ENCODE results near the gene ATL2.
"Not testable (repeated sequence)": the region's sequence is repeated elsewhere in the genome, so short reads cannot be mapped to it uniquely, and the experiment has no call there.

ATL2 gene

GRCh38 chr2:38274286-38275276 is 102.5 kb downstream of the ATL2 start:
- peak; percentile 51 for DNase-seq (ENCODE audit: low read depth)

DNA sequence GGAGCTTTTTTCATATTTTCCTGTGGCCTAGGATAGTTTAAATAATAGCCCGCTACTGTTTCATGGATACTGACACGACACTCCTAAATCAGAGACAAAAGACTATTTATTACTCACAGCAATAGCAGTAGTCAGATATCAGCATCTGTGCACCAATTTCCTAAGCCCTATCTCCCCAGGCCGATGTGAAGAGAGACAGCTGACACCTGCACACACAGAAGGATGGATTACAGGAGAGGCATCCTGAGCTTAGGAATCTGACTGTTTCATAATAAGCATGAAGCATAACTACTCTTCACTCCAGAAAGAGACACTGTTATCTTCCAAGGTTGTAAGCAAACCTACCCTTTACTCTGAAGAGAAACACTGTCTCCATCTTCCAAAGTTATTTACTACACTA is 105.4 kb downstream of the ATL2 start:
- no peak for DNase-seq (ENCODE audit: low read depth)

GRCh38 chr2:38269421-38269820 is 107.7 kb downstream of the ATL2 start:
- no peak for DNase-seq (ENCODE audit: low read depth)

DNA sequence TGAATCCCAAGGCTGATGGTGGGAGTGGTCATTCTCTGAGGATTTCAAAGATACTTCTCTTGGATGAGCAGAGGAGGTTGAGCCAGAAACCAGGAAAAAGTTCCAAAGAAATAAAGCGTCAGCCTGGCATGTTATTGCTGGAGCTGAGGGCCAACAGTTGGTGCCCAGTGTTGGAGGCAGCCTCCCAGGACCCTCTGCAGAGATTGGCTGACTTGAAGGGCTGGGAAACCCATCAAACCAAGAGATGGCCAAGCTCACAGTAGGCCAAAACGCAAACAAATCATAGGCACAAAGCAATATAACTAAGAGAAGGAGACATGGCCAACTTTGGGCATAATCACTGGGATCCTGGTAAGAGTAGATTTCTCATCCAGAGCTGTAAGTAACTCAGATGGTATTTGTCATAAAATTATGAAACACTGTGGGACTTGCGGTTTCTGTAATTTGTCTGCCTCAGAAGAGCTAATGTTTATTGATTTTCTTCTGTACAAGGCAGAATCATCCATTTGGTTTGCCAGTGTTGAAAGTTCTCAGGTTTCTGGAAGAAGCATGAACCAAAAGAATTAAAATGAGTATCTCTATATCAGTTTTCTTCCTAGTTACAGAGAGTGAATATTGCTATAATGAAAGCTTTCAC is 108.3 kb downstream of the ATL2 start:
- DNase-seq (ENCODE audit: low read depth), result peak; percentile 52

DNA sequence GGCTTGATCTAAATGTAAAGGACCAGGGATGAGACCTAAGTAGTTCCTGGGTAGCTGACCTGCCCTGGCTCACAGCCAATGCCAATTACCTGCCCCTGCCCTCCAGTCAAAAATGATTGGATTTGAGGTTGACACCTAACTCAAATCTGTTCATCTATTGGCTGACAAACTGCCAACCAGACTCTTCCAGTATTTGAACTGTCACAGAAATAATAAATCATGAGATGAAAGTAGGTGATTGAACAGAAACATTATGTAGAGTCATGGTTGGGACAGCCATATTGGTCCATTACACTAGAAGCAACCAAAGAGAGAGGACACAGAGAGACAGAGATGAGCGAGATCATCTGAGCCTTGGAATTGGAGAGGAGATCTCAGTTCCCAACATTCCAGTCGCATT is 109.1 kb downstream of the ATL2 start:
- DNase-seq (ENCODE audit: low read depth), result no peak

- DNase-seq (ENCODE audit: low read depth), result no peak
Measured at GRCh38 chr2:38267270-38267925, 109.7 kb downstream of the ATL2 start.

- no peak for DNase-seq (ENCODE audit: low read depth)
Measured at GRCh38 chr2:38266382-38267061, 110.6 kb downstream of the ATL2 start.

GRCh38 chr2:38265461-38265860 is 111.6 kb downstream of the ATL2 start:
- DNase-seq (ENCODE audit: low read depth), result no peak

GRCh38 chr2:38264396-38265221 is 112.5 kb downstream of the ATL2 start:
- peak; percentile 9 for DNase-seq (ENCODE audit: low read depth)

GRCh38 chr2:38263293-38263692 is 113.8 kb downstream of the ATL2 start:
- DNase-seq (ENCODE audit: low read depth), result no peak

GRCh38 chr2:38262069-38262871 is 114.8 kb downstream of the ATL2 start:
- DNase-seq (ENCODE audit: low read depth), result no peak

- DNase-seq (ENCODE audit: low read depth), result no peak
Measured at GRCh38 chr2:38261569-38262068, 115.5 kb downstream of the ATL2 start.

GRCh38 chr2:38260972-38261371 is 116.1 kb downstream of the ATL2 start:
- DNase-seq (ENCODE audit: low read depth), result no peak

DNA sequence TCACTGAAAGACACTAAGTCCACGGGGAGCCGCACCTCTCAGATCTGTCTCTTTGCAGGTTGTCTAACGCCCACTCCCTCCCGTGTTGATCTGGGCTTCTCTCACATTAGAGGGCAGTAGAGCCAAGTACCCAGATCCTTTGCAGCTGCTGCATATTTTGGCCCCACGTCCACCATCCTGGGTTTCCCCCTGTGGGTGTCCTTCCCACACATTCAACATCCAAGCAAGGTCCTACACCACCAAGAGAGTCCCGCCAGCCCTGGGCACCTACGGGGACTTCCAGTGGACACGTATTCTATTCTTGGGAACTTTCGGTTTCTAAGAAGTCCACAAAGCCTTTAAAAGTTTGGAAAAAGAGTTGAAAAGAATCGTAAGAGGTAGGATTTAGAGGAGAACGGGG is 116.6 kb downstream of the ATL2 start:
- DNase-seq (ENCODE audit: low read depth), result no peak

DNA sequence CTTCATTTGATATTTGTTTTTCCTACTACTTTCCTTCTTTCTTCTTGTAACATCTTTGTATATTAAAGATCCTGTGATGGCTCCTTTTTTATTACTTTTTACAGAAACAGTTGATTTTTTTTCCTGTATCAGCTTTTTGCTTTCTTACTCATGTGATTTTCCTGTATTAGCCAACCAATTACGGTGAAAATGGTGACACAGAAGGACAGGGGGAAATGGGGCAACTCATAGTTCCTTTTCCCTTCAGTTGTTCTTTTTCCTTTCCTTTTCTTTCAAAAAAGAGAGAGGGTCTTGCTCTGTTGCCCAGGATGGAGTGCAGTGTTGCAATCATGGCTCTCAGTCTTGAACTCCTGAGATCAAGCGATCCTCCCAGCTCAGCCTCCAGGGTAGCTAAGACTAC is 117.8 kb downstream of the ATL2 start:
- DNase-seq (ENCODE audit: low read depth), result no peak

DNA sequence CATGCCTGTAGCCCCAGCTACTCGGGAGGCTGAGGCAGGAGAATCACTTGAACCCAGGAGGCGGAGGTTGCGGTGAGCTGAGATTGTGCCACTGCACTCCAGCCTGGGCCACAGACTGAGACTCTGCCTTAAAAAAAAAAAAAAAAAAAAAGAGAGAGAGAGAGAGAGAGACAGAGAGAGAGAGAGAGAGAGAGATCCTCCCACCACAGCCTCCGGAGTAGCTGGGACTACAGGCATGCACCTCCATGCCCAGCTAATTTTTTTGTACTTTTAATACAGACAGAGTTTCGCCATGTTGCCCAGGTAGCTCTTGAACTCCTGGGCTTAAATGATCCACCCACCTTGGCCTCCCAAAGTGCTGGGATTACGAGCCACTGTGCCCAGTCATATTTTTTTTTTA is 119.4 kb downstream of the ATL2 start:
- DNase-seq (ENCODE audit: low read depth), result not testable (repeated sequence)

DNA sequence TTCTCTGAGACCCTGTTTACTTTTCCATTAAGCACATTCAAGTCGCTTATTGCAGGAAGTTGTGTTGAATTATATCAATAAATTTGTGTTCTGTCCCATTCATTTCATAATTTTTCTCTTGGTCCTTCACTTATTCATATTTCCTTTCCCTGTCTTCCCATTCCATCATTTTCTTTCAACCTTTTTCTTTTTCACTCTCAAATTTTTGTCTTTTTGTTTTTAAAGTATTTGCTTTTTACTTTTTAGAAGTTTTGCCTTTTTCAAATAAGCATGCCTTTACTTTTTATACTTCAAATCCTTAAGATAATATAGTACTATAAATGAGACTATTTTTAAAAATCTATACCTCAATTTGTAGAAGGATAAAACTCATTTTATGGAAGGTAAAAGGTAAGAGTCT is 120.5 kb downstream of the ATL2 start:
- no peak for DNase-seq (ENCODE audit: low read depth)

DNA sequence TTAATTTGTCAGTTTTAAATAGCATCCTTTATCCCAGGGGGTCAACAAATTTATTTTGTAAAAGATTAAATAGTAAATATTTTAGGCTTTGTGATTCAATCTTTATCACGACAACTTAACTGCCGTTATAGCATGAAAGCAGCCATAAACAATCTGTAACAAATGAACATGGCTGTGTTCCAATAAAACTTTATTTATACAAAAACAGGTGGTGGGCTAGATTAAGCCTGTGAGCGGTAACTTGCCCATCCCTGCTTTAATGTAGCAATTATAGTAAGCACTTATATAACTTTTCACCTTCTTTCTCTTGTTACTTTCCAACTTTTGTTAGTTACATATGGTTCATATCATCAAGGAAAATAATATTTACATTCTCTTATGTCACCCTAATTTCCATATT is 121.9 kb downstream of the ATL2 start:
- DNase-seq (ENCODE audit: low read depth), result no peak

DNA sequence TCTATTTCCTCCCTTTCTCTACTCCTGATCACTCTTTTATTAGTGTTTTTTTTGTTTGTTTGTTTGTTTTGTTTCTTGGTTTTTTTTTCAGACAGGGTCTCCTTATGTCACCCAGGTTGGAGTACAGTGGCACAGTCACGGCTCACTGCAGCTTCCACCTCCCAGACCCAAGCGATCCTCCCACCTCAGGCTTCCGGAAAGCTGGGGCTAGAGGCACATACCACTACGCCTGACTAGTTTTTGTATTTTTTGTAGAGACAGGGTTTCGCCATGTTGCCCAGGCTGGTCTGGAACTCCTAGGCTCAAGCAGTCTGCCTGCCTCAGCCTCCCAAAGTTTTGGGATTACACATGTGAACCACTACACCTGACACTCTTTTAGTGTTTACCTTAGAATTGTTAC is 122.3 kb downstream of the ATL2 start:
- no peak for DNase-seq (ENCODE audit: low read depth)

- no peak for DNase-seq (ENCODE audit: low read depth)
Measured at GRCh38 chr2:38251940-38252339, 125.1 kb downstream of the ATL2 start.
